OCI-LY7 (cell line): ENCODE results near the gene SLX4IP.

ENCODE experiments used
- CTCF ChIP-seq: fragments of 200-600 bp; sonication (generic); conservative IDR thresholded peaks from 2 replicates; pipeline ENCODE4 v1.5.1; 2014; ENCODE audit warnings: mild to moderate bottlenecking, antibody characterized with exemption, low read length, moderate library complexity, mixed read lengths
- EZH2phosphoT487 ChIP-seq: fragments of 200-600 bp; sonication (generic); IDR thresholded peaks from 2 replicates; pipeline ENCODE4 v1.6.1; 2018; ENCODE audit warnings: low read depth, borderline replicate concordance, mild to moderate bottlenecking, mixed run types, antibody characterized with exemption, low read length, moderate library complexity, mixed read lengths

GRCh38 chr20:10663756-10664155, 228.7 kb downstream of the SLX4IP start:
- no peak for TF ChIP-seq CTCF
- TF ChIP-seq EZH2phosphoT487, result no peak
